Measurements from ENCODE around the gene KRT74. TPM values are rescaled to one million over a fixed set of nuclear protein-coding genes. Genes with fewer than 3 reads are reported as not detected.

The KRT74 gene
- not detected for total RNA-seq

DNA sequence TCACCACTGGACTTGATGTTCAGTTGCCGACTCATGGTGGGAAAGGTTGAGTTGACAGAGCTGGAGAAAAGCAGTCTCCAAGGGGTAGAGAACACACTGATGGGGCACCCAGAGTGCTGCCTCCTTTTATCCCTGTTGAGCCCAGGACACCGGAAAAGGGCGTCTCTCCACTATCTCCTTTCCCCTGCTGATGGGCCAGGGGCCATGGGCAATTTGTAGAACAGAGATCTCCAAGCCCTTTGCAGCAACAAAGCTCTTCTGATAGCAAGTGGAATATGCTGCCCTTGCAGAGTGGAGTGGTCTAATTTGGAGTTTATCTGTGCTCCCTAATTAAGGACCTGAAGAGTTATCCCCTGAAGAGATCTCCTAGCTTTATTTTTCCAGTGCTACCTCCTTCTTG is at the start of gene KRT74:
KRT74 (minus strand) TSS at position 101 of the 400 bp plus-strand sequence; CDS start at position 35, 66 bp downstream.
- no peaks in the 10 kb centered on the region for H3K9me3 ChIP-seq
- no peak for TF ChIP-seq CTCF (IDR thresholded peaks at IDR 0.05)
- intact Hi-C loops (cut with DNase I): no loop called here

DNA sequence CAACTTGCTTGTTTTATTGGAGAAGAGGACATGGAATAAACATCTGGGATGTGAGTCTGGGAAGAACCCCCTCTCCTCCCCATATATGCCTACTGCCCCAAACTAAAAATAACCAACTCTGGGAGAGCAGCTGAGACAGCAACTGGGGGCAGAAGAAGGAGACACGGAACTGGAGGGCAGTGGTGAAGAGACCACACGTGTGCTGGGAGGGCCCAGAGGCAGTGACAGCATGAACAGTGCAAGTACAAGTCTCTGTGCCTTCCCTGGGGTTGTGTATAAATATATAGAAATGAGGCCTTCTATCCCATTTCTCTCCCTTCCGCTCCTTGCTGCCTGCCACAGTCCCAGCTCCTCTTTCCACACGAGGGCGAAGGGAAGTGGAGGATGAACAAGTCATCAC is 48.7 kb upstream of the KRT74 start:
- Histone ChIP-seq H3K4me3 (no peak overlapping the region), H3K27ac (no peak overlapping the region), H3K27me3 (no peaks in the 10 kb centered on the region), H3K36me3 (no peaks in the 10 kb centered on the region), H3K4me1 (no peaks in the 10 kb centered on the region), H3K9me3 (peaks cover 0 to 4% of the 10 kb centered on the region in 2 donors)
- DNase-seq (ENCODE audit: low spot score in 2 of 2): peak in 1 of 2 donors; percentile 2
- TF ChIP-seq CTCF (IDR thresholded peaks at IDR 0.05): no peak
- intact Hi-C loops (cut with DNase I): no loop called here

More for the DNA sequence above, at the start of gene KRT74:
- no peaks in the 10 kb centered on the region for H3K4me1 ChIP-seq
- no peaks in the 10 kb centered on the region for H3K27me3 ChIP-seq
- DNase-seq (ENCODE audit: low spot score in 2 of 2): no peak
- H3K36me3 ChIP-seq: no peaks in the 10 kb centered on the region
- no peak within 1 kb of the TSS for H3K27ac ChIP-seq
- H3K4me3 ChIP-seq: no peak within 1 kb of the TSS

GRCh38 chr12:52618866-52619265 is 45.2 kb upstream of the KRT74 start:
- no peaks in the 10 kb centered on the region for H3K36me3 ChIP-seq
- peak in 1 of 2 donors; percentile 27 for DNase-seq (ENCODE audit: low spot score in 2 of 2)
- H3K9me3 ChIP-seq: no peaks in the 10 kb centered on the region
- no peak overlapping the region for H3K4me3 ChIP-seq
- H3K27me3 ChIP-seq: no peaks in the 10 kb centered on the region
- no peak overlapping the region for H3K27ac ChIP-seq
- intact Hi-C loops (cut with DNase I): no loop called here
- no peaks in the 10 kb centered on the region for H3K4me1 ChIP-seq
- TF ChIP-seq CTCF (IDR thresholded peaks at IDR 0.05): no peak

- H3K4me1 ChIP-seq: no peaks in the 10 kb centered on the region
- no peak for DNase-seq (ENCODE audit: low spot score in 2 of 2)
Observed at GRCh38 chr12:52618216-52618615, 44.6 kb upstream of the KRT74 start, which contains the start of gene KRT73. Gene KRT73, minus strand, starts transcription at chr12:52618559. Its CDS starts 35 bp downstream, at chr12:52618524.

GRCh38 chr12:52617403-52617785 is 43.8 kb upstream of the KRT74 start:
- Histone ChIP-seq H3K4me3 (no peak overlapping the region), H3K27me3 (no peaks in the 10 kb centered on the region), H3K27ac (no peak overlapping the region), H3K9me3 (no peaks in the 10 kb centered on the region), H3K4me1 (no peaks in the 10 kb centered on the region), H3K36me3 (no peaks in the 10 kb centered on the region)
- no peak for TF ChIP-seq CTCF (IDR thresholded peaks at IDR 0.05)
- DNase-seq (ENCODE audit: low spot score in 2 of 2): no peak
- intact Hi-C loops (cut with DNase I): no loop called here

More at GRCh38 chr12:52618216-52618615, 44.6 kb upstream of the KRT74 start, which contains the start of gene KRT73:
- H3K27ac ChIP-seq: no peak within 1 kb of the TSS
- TF ChIP-seq CTCF (IDR thresholded peaks at IDR 0.05): no peak
- no peaks in the 10 kb centered on the region for H3K9me3 ChIP-seq
- H3K36me3 ChIP-seq: no peaks in the 10 kb centered on the region
- intact Hi-C loops (cut with DNase I): no loop called here
- H3K27me3 ChIP-seq: no peaks in the 10 kb centered on the region
- H3K4me3 ChIP-seq: no peak within 1 kb of the TSS
